Ovary (tissue), 3 donors: ENCODE data around the gene RB1.

ENCODE experiments used
- POLR2A ChIP-seq: fragments of 450-650 bp; IDR thresholded peaks from one replicate; pipeline ENCODE4 v1.6.1; 2017; ENCODE audit warnings: antibody characterized with exemption, mild to moderate bottlenecking, moderate library complexity
- TF ChIP-seq, protein P1 (sequence below), 3 donors: fragments of 450-650 bp in 2 of 3; fragments of 200-600 bp in 1 of 3; IDR thresholded peaks; one replicate each; pipeline versions ENCODE4 v1.5.1 to v1.8.0; 2016 to 2022; ENCODE audit warnings: antibody characterized with exemption in 3 of 3, mild to moderate bottlenecking in 1 of 3
- donor health status: DM: no; HTN: no; CAD: no.

DNA sequence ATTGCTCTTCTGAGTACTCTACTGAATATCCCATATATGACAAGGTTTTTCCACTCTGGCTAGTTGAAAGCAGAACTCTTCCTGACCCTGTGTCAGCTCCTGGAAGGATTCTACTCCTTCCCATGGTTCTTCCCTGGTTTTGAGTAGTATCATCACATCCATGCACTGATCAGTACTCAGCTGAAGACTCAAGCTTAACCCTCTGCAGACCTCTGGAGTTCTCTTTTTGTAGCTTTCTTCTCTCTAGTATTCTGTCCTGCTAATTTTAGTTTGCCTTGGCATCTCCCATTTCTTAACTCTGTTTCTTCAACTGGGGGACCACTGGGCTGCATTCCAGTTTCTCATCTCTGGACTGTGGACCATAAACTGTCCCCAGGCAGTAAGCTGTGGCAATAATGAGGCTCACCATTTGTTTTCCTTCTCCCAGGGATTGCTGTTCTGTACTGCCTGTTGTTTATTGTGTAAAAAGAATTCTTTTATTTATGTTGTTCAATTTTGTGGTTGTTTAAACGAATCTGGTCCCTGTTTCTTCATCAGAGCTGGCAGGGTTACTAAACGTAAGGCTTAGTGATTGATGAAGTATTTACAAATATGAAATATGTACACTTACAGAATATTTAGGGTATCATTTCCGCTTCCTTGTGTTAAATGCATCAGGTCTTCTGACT lies 89.6 kb downstream of the RB1 start:
- TF ChIP-seq, protein P1, sequence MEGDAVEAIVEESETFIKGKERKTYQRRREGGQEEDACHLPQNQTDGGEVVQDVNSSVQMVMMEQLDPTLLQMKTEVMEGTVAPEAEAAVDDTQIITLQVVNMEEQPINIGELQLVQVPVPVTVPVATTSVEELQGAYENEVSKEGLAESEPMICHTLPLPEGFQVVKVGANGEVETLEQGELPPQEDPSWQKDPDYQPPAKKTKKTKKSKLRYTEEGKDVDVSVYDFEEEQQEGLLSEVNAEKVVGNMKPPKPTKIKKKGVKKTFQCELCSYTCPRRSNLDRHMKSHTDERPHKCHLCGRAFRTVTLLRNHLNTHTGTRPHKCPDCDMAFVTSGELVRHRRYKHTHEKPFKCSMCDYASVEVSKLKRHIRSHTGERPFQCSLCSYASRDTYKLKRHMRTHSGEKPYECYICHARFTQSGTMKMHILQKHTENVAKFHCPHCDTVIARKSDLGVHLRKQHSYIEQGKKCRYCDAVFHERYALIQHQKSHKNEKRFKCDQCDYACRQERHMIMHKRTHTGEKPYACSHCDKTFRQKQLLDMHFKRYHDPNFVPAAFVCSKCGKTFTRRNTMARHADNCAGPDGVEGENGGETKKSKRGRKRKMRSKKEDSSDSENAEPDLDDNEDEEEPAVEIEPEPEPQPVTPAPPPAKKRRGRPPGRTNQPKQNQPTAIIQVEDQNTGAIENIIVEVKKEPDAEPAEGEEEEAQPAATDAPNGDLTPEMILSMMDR (IDR thresholded peaks at IDR 0.05), result no peak
- TF ChIP-seq POLR2A, result no peak
